GM21526 (cell line): ENCODE measurements around the gene C2orf81.

ENCODE experiments used
- ATAC-seq: cut with Tn5 transposase; IDR thresholded peaks from one replicate; pipeline ENCODE4 v1.9.1; 2021; ENCODE audit warnings: moderate library complexity; ENCODE audit not compliant: unreplicated experiment, low FRiP score

Gene C2orf81

DNA sequence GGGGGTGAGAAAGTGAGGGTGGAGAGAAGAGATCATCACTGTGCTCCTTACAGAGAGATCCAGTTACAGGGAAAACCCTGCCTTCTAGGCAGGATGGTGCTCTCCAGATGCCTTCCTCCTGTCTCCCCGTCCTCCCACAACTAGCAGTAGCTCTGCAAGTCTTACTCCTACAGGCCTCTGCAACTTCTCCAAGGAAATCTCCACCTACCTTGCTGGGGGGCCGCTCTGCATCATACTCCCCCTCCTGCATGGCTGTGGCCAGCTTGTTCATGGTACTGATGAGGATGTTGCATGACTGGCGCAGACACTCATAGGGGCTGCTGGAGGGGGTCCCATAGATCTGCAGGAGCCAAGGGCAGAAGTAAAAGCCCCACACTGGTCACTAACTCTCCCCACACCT is 55.4 kb downstream of the C2orf81 start:
- no peak for ATAC-seq

GRCh38 chr2:74364533-74365505 is 56.6 kb downstream of the C2orf81 start:
- ATAC-seq, result no peak
